ENCODE results near the gene FAM174B.

FAM174B gene

DNA sequence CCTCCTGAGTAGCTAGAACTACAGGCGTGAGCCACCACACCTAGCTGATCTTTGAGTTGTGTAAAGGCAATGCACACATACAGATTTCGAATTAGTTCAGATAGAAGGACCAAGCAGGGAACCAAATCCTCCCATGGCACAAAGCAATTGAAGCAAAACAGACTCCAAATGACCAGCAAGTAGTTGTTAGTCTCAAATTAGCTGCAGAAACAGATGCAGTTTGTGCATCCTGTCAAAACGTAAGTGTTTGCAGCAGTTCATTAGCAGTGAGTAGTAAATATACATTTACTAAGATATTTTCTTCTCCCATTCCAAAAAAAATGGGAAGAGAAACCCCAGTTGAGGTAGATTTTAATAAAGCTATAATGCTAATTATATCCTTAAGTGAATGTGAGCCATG, 15.8 kb upstream of the FAM174B start:
- ATAC-seq (replicated peaks) (no peak), DNase-seq (no peak)
- Mint-ChIP-seq H3K9me3 (no peaks in the 10 kb centered on the region), H3K4me3 (no peak overlapping the region), H3K27me3 (peaks cover 8 to 12% of the 10 kb centered on the region in 2 donors), H3K4me1 (peaks cover 0 to 2% of the 10 kb centered on the region in 2 donors), H3K27ac (no peak overlapping the region), H3K36me3 (no peaks in the 10 kb centered on the region)

- H3K4me3 Mint-ChIP-seq = no peak overlapping the region
- H3K36me3 Mint-ChIP-seq = no peaks in the 10 kb centered on the region
- H3K4me1 Mint-ChIP-seq = peaks cover 0 to 2% of the 10 kb centered on the region in 2 donors
- peaks cover 5 to 12% of the 10 kb centered on the region in 2 donors for H3K27me3 Mint-ChIP-seq
- no peaks in the 10 kb centered on the region for H3K9me3 Mint-ChIP-seq
- DNase-seq = no peak
- H3K27ac Mint-ChIP-seq = no peak overlapping the region
- ATAC-seq (replicated peaks) = no peak
These were observed 15.0 kb upstream of the FAM174B start for GRCh38 chr15:92670621-92671020.

DNA sequence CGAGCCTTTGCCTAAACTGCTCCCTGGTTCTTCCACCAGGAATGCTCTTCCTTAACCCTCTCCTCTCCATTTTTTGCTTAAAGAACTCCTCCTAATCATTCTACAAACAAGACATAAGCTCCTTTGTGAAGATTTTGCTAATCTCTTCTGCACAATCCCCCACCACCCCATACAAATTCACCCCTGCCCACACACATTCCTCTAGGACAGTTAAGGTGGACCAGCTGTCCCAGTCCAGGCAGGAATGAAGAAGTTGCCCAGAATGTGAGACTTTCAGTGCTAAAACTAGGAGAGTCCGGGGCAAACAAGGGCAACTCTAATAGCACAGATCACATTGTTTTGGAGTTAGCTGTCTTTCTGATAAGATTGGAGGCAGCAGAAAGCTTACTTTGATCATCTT, 13.9 kb upstream of the FAM174B start:
- no peaks in the 10 kb centered on the region for H3K36me3 Mint-ChIP-seq
- no peak for DNase-seq
- H3K4me1 Mint-ChIP-seq = peaks cover 0 to 4% of the 10 kb centered on the region in 2 donors
- no peak for ATAC-seq (replicated peaks)
- H3K27ac Mint-ChIP-seq = no peak overlapping the region
- peaks cover 5 to 12% of the 10 kb centered on the region in 2 donors for H3K27me3 Mint-ChIP-seq
- no peaks in the 10 kb centered on the region for H3K9me3 Mint-ChIP-seq
- no peak overlapping the region for H3K4me3 Mint-ChIP-seq

- DNase-seq (no peak), ATAC-seq (replicated peaks) (no peak)
- Mint-ChIP-seq H3K27me3 (peaks cover 5 to 12% of the 10 kb centered on the region in 2 donors), H3K4me3 (no peak overlapping the region), H3K4me1 (peaks cover 0 to 4% of the 10 kb centered on the region in 2 donors), H3K36me3 (no peaks in the 10 kb centered on the region), H3K9me3 (no peaks in the 10 kb centered on the region), H3K27ac (no peak overlapping the region)
These were observed 13.0 kb upstream of the FAM174B start for GRCh38 chr15:92668620-92669019.

DNA sequence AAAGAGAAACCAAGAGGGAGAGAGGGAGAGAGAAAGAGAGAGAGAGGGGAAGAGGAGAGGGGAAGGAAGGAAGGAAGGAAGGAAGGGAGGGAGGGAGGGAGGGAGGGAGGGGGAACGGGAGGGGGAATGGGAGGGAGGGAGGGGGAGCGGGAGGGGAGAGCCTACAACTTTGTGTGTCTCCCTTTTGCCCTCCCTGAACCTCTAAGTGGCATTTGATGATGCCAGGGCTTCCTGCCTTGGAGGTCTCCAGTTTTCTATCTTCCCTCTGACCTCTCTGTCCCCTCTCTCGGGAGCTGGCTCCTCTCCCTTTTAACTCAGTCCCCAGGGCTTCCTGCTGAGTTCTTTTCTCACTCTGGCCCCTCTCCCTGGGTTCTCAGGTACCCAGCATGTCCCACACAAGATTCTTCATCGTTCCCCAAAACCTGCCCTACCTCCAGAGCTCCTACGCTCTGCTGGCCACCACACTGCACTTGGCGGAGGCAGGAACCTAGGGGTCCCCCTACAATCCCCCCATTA, 12.5 kb upstream of the FAM174B start:
- DNase-seq (no peak), ATAC-seq (replicated peaks) (no peak)
- Mint-ChIP-seq H3K27me3 (peaks cover 5 to 12% of the 10 kb centered on the region in 2 donors), H3K36me3 (no peaks in the 10 kb centered on the region), H3K4me3 (no peak overlapping the region), H3K27ac (no peak overlapping the region), H3K4me1 (peaks cover 0 to 6% of the 10 kb centered on the region in 2 donors), H3K9me3 (no peaks in the 10 kb centered on the region)

DNA sequence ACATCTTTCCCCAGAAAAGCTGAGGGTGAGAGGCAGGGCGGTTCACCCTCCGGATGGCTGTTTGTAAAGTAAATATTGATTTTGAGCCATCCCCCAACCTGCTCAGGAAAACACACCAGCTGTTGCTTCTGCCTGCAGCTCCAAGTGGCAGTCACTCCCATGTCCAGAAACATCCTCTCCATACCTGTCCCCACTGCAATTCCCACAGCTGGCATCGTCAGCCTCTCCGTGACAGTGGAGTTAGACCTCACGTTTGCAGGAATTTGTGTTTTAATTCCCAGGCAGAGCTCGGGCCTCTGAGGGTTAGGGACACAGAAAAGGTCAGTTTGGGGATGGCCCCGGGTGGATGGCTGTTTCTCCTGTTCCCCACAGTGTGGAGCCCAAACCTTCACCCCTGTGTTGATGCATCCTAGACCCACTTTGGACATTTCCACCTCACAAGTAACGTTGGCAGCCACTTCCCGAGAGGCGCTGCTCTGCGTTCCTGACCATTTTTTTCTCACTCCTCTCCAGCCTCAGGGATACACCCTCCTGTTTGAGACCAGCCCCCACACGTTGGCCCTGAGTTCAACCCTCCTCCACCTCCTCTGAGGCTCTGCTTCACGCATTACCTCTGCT, 11.8 kb upstream of the FAM174B start:
- H3K27ac Mint-ChIP-seq = no peak overlapping the region
- H3K4me3 Mint-ChIP-seq = no peak overlapping the region
- peaks cover 5 to 12% of the 10 kb centered on the region in 2 donors for H3K27me3 Mint-ChIP-seq
- no peak for ATAC-seq (replicated peaks)
- H3K36me3 Mint-ChIP-seq = no peaks in the 10 kb centered on the region
- no peak for DNase-seq
- no peaks in the 10 kb centered on the region for H3K9me3 Mint-ChIP-seq
- H3K4me1 Mint-ChIP-seq = peaks cover 0 to 6% of the 10 kb centered on the region in 2 donors

DNA sequence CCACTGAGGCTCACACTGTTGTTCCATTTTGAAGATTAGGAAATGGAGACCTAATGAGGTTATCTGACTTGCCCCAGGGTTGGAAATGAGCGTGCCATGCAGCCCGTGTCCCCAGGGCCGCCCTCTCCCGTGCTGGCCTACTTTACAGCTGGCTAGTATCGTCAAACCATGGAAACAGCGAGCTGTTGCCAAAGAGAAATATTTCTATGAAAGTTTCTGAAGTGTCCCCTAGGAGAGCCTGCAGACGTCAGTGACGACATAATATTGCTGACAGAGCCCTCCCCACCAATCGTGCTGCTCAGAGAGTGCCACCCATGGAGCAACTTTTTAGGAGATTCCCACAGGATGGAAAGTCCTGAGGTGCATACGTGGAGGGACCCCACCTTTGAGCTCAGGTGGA, 11.2 kb upstream of the FAM174B start:
- Mint-ChIP-seq H3K4me3 (no peak overlapping the region), H3K36me3 (no peaks in the 10 kb centered on the region), H3K9me3 (no peaks in the 10 kb centered on the region), H3K27ac (no peak overlapping the region), H3K4me1 (peaks cover 0 to 6% of the 10 kb centered on the region in 2 donors), H3K27me3 (peaks cover 5 to 12% of the 10 kb centered on the region in 2 donors)
- DNase-seq (no peak), ATAC-seq (replicated peaks) (no peak)

GRCh38 chr15:92665100-92665555, 9.6 kb upstream of the FAM174B start:
- Mint-ChIP-seq H3K4me3 (no peak overlapping the region), H3K9me3 (no peaks in the 10 kb centered on the region), H3K27ac (no peak overlapping the region), H3K27me3 (peaks cover 9 to 12% of the 10 kb centered on the region in 2 donors), H3K4me1 (peaks cover 0 to 6% of the 10 kb centered on the region in 2 donors), H3K36me3 (no peaks in the 10 kb centered on the region)
- DNase-seq (no peak), ATAC-seq (replicated peaks) (no peak)

DNA sequence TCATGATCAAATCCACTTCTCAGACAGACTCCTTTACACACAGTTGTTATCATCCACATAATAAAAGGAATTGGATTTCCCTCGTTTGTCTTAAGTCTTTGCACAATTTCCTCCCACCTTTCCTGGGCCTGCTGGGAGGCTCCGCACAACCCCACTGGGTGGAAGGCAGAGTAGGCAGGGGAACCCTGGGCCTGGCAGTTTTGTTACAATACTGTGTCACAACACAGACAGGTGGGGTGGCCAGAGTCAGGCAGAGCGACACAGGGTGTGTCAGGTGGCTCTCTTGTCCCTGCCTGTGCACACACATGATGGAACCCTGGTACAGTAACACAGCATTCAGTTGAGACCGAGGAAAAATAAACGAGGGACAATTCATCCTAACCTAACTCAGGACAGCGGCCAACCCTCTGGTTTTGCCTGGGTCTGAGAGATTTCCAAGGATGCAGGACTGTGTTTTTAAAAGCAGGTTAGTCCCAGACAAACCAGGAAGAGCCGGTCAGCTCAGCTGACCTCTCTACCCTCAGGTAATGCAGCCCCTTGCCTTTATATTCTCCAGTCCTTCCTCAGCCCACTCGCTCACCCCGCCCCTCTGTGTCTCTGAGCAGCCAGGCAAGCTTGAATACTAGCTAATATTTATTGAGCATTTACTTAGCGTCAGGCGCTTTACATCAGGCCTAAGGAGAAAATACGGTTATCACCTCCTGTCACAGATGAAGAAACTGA, 8.8 kb upstream of the FAM174B start:
- Mint-ChIP-seq H3K27ac (no peak overlapping the region), H3K27me3 (peaks cover 10 to 12% of the 10 kb centered on the region in 2 donors), H3K4me1 (peaks cover 0 to 6% of the 10 kb centered on the region in 2 donors), H3K9me3 (no peaks in the 10 kb centered on the region), H3K4me3 (no peak overlapping the region), H3K36me3 (no peaks in the 10 kb centered on the region)
- peak in 1 of 2 donors; percentile 14 for ATAC-seq (replicated peaks)
- no peak for DNase-seq

- Mint-ChIP-seq H3K36me3 (no peaks in the 10 kb centered on the region), H3K4me3 (no peak overlapping the region), H3K27me3 (peaks cover 10 to 12% of the 10 kb centered on the region in 2 donors), H3K27ac (no peak overlapping the region), H3K9me3 (no peaks in the 10 kb centered on the region), H3K4me1 (peaks cover 0 to 6% of the 10 kb centered on the region in 2 donors)
- ATAC-seq (replicated peaks) = peak; percentile 70 to 90
- peak; percentile 16 for DNase-seq
These were observed 7.8 kb upstream of the FAM174B start for GRCh38 chr15:92663250-92663951.

GRCh38 chr15:92662762-92663161, 7.2 kb upstream of the FAM174B start:
- ATAC-seq (replicated peaks) (peak; percentile 23 to 41), DNase-seq (no peak)
- Mint-ChIP-seq H3K27me3 (peaks cover 6 to 9% of the 10 kb centered on the region in 2 donors), H3K27ac (no peak overlapping the region), H3K9me3 (no peaks in the 10 kb centered on the region), H3K36me3 (no peaks in the 10 kb centered on the region), H3K4me1 (peaks cover 0 to 5% of the 10 kb centered on the region in 2 donors), H3K4me3 (no peak overlapping the region)

- H3K27me3 Mint-ChIP-seq = peaks cover 3 to 6% of the 10 kb centered on the region in 2 donors
- H3K27ac Mint-ChIP-seq = no peak overlapping the region
- H3K9me3 Mint-ChIP-seq = no peaks in the 10 kb centered on the region
- H3K4me1 Mint-ChIP-seq = peaks cover 0 to 4% of the 10 kb centered on the region in 2 donors
- DNase-seq = no peak
- H3K36me3 Mint-ChIP-seq = no peaks in the 10 kb centered on the region
- ATAC-seq (replicated peaks) = no peak
- H3K4me3 Mint-ChIP-seq = no peak overlapping the region
These were observed 6.4 kb upstream of the FAM174B start for GRCh38 chr15:92661956-92662355.

DNA sequence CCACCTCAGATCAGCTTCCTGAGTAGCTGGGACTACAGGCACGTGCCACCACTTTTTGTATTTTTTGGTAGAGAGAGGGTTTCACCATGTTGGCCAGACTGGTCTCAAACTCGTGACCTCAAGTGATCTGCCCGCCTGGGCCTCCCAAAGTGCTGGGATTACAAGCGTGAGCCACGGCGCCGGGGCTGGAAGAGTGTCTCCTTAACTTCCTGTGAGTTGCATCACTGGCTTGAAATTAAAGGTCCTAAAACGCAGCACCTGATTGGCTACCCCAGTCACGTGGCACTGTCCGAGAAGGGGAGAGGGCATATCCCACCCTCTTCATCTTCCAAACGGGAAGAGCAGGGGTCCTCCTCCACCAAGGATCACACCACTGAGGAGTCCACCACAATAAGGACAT, 5.5 kb upstream of the FAM174B start:
- ATAC-seq (replicated peaks) (no peak), DNase-seq (no peak)
- Mint-ChIP-seq H3K4me1 (peaks cover 0 to 4% of the 10 kb centered on the region in 2 donors), H3K4me3 (no peak overlapping the region), H3K27ac (no peak overlapping the region), H3K9me3 (no peaks in the 10 kb centered on the region), H3K36me3 (no peaks in the 10 kb centered on the region), H3K27me3 (peaks cover 12 to 15% of the 10 kb centered on the region in 2 donors)

DNA sequence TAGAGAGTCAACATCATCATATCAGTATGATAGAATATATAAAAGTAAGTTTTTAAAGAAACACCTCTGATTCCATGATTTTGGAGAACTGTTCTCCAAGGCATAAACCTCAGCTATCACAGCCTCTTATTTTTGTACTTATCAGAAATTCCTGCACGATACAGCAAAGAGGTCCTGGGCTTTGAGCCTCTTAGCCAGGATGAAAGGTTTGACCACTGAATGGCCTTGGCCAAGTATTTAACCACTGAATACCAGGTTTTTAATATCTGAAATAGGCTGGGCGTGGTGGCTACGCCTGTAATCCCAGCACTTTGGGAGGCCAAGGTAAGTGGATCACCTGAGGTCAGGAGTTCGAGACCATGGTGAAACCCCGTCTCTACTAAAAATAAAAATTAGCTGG, 1.9 kb upstream of the FAM174B start:
- ATAC-seq (replicated peaks) (no peak), DNase-seq (no peak)
- Mint-ChIP-seq H3K27me3 (peaks cover 38 to 39% of the 10 kb centered on the region in 2 donors), H3K36me3 (no peaks in the 10 kb centered on the region), H3K4me1 (peaks cover 2 to 9% of the 10 kb centered on the region in 2 donors), H3K9me3 (no peaks in the 10 kb centered on the region), H3K4me3 (no peak overlapping the region), H3K27ac (no peak overlapping the region)

All from stimulated activated naive B cell treated with anti-CD40 and anti-IgM and Interleukin-4, amounts not matched to agents 10 μg/mL and 1 μg/mL and 100 μg/mL, for 72 hours (primary cell).